ENCODE measurements around the gene TRAIP.

TRAIP gene

GRCh38 chr3:49805897-49806701 lies 50.3 kb downstream of the TRAIP start:
- DNase-seq (ENCODE audit: low read depth), result no peak
- no peak overlapping the region for H3K4me3 ChIP-seq (ENCODE audit: low read length)

GRCh38 chr3:49805367-49805782 lies 51.0 kb downstream of the TRAIP start:
- peak; percentile 52 for DNase-seq (ENCODE audit: low read depth)
- TF ChIP-seq CTCF (IDR thresholded peaks at IDR 0.05; ENCODE audit: insufficient read depth, low read depth, low read length, missing control alignments), result no peak
- no peak overlapping the region for H3K4me3 ChIP-seq (ENCODE audit: low read length)

More at GRCh38 chr3:49805897-49806701, 50.3 kb downstream of the TRAIP start:
- TF ChIP-seq CTCF (IDR thresholded peaks at IDR 0.05; ENCODE audit: insufficient read depth, low read depth, low read length, missing control alignments), result no peak

- DNase-seq (ENCODE audit: low read depth), result no peak
- no peak for TF ChIP-seq CTCF (IDR thresholded peaks at IDR 0.05; ENCODE audit: insufficient read depth, low read depth, low read length, missing control alignments)
- peak overlapping the region; percentile 83 for H3K4me3 ChIP-seq (ENCODE audit: low read length)
These were observed 52.0 kb downstream of the TRAIP start for GRCh38 chr3:49804141-49805041.

- TF ChIP-seq CTCF (IDR thresholded peaks at IDR 0.05; ENCODE audit: insufficient read depth, low read depth, low read length, missing control alignments), result no peak
- peak; percentile 96 for DNase-seq (ENCODE audit: low read depth)
These were observed 52.8 kb downstream of the TRAIP start for GRCh38 chr3:49803465-49804140.

GRCh38 chr3:49802719-49803464 lies 53.5 kb downstream of the TRAIP start, which contains the start of gene INKA1:
Gene INKA1 (plus strand): TSS chr3:49803261. CDS start chr3:49803393, 132 bp downstream.
- peak; percentile 89 for TF ChIP-seq CTCF (IDR thresholded peaks at IDR 0.05; ENCODE audit: insufficient read depth, low read depth, low read length, missing control alignments)
- peak; percentile 90 for DNase-seq (ENCODE audit: low read depth)
- peak within 1 kb of the TSS; percentile 83 for H3K4me3 ChIP-seq (ENCODE audit: low read length)

More at GRCh38 chr3:49803465-49804140, 52.8 kb downstream of the TRAIP start:
- H3K4me3 ChIP-seq (ENCODE audit: low read length), result peak overlapping the region; percentile 83

- no peak for TF ChIP-seq CTCF (IDR thresholded peaks at IDR 0.05; ENCODE audit: insufficient read depth, low read depth, low read length, missing control alignments)
- H3K4me3 ChIP-seq (ENCODE audit: low read length), result no peak overlapping the region
- no peak for DNase-seq (ENCODE audit: low read depth)
These were observed 55.2 kb downstream of the TRAIP start for GRCh38 chr3:49801160-49801559.

All from epithelial cell of esophagus (primary cell).